ENCODE data around the gene MALL.
"Not testable (repeated sequence)": the region's sequence is repeated elsewhere in the genome, so short reads cannot be mapped to it uniquely, and the experiment has no call there.

Gene MALL

DNA sequence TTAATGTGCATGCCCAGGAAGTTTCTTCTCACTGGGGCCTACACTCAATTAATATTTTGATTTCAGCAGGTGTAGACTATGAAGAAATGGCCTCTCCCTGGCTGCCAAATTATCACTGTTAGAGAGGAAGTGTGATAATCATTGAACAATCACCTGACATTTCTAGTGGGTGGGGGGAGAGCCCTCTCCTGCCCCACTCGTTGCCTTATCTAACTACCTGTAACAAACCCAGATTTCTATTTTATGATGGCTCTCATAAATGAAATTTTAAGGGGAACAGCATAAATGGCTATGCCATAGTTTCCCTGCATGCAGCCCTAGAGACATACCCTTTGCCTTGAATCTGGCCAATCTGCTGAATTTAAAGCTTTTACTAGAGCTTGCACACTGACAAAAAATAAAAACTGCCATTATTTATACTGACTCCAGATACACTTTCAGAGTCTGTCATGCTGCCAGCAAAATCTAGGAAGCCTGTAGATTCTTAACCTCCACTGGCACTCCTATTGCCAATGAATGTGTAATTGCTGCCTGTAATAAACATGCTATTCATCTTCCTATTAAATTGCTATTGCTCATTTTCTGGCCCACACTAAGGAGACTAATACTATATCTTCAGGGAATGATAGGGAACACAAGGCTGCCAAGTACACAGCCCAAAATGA lies 55.8 kb downstream of the MALL start:
- not testable (repeated sequence) for H3K4me3 ChIP-seq (ENCODE audit: control insufficient read depth, low read depth, low read length); DNase-seq (ENCODE audit: low read depth)

DNA sequence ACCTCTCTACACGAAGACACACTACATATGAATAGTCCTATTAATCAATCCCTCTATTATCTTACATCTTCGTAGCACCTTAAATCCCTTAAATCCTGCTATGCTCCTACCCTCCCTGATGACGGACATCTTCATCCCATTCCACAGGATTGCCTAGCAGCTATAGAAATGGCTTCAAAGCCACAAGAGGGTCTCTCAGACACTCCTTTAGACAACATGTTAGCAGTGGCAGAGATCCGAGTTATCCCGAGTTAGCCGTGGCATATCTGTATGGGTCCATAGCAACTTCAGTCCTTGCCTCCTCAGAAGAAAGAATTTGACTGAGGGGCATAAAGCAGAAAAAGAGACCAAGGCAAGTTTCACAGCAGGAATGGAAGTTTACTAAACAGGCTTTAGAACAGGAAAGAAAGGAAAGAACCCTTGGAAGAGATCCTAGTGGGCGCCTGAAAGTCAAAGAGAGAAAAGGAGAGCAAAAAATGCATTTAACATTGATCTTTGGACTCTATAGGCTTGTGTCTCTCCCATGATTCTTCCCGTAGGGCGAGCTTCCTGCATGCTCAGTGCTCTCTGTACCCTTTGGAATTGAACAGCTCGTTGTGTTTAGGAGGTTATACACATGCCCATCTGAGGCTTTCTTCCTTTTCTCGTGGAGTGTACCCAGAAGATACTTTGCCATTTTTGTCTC lies 56.5 kb downstream of the MALL start:
- DNase-seq (ENCODE audit: low read depth); H3K4me3 ChIP-seq (ENCODE audit: control insufficient read depth, low read depth, low read length): not testable (repeated sequence)

DNA sequence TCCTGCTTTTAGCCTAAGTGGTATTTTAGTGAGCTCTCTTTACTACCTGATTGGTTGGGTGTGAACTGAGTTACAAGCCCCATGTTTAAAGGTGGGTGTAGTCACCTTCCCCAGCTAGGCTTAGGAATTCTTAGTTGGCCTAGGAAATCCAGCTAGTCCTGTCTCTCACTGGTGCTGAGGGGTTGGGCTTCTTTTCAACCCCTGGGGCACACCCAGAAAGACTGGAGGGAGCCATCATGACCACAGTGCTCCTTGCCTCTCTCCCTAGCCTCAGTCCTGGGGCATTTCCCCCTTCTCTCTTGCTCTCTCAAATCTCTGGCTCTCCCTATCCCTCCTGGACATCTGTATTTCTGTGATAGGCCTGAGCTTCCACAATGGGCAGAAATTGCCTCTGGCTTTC lies 57.6 kb downstream of the MALL start:
- not testable (repeated sequence) for DNase-seq (ENCODE audit: low read depth); H3K4me3 ChIP-seq (ENCODE audit: control insufficient read depth, low read depth, low read length)

DNA sequence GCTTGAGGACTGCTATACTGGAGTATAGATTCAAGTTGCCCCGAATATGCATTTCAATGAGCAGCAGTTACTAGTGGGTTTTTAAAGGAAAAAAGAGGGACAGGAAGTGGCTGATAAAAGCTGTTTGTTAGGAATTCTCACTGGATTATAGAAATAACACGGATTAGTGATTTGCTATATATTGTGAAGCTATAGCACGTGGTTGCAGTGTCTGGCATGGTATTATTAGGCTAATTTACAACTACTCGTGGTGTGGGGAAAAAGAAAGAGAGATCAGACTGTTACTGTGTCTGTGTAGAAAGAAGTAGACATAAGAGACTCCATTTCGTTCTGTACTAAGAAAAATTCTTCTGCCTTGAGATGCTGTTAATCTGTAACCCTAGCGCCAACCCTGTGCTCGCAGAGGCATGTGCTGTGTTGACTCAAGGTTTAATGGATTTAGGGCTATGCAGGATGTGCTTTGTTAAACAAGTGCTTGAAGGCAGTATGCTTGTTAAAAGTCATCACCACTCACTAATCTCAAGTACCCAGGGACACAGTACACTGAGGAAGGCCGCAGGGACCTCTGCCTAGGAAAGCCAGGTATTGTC lies 59.7 kb downstream of the MALL start:
- not testable (repeated sequence) for H3K4me3 ChIP-seq (ENCODE audit: control insufficient read depth, low read depth, low read length); DNase-seq (ENCODE audit: low read depth)

DNA sequence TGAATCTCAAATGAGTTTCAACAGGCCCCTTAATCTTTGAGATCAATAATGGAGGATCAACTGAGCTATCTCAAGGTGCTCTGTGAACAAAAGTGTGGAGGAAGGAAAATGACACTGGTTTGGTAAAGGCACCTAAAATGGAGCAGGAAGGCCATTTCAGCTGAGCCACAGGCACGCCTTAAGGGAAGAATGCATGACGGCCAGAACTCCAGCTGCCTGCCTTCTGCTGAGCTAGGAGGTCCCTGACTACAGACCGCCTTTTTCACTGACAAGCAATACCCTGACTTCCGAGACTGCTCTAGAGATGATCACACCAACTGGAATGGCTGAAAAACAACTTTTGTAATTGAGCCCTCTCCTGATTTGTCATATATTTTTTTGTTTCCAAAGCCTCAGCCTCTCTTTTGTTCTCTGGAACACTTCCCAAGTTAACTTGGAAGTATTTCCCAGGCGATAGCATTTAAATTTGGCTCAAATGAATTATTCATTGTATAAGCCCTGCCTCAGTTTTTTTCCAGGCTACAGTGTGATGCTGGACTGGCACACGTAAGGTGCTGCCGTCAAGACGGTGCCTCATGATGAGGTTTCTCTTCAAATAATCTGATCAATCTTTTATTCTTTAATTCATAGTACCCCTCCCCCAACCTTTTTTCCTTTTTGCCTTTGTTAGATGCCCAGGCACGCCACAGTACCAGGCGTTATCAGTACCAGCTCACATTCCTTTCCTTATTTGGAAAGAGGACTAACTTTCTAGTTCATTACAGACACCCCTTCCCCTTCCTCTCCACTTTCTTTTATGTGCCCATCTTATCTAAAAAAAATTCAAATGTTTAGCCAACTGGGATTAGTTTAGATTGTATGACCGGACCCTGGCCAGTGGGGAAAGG lies 60.9 kb downstream of the MALL start:
- DNase-seq (ENCODE audit: low read depth) = peak; percentile 1
- not testable (repeated sequence) for H3K4me3 ChIP-seq (ENCODE audit: control insufficient read depth, low read depth, low read length)

DNA sequence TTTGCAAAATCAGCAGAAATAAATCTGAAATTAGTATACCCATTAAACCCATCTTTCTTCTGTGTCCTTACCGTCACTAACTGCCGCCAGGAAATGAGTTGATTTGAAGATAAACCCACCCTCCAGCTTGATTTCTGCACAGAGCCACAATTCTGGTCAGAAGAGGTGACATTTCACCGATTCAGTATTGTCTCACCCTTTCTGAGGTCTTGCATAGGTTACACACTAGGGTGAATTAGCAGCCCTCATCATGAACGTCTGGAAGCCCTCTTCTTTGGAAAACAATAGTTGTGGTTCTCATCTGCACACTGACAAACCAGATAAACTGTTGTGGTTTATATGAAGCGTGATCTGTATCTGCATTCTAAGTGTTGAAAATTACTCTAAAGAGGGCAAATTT lies 61.9 kb downstream of the MALL start:
- not testable (repeated sequence) for H3K4me3 ChIP-seq (ENCODE audit: control insufficient read depth, low read depth, low read length); DNase-seq (ENCODE audit: low read depth)

DNA sequence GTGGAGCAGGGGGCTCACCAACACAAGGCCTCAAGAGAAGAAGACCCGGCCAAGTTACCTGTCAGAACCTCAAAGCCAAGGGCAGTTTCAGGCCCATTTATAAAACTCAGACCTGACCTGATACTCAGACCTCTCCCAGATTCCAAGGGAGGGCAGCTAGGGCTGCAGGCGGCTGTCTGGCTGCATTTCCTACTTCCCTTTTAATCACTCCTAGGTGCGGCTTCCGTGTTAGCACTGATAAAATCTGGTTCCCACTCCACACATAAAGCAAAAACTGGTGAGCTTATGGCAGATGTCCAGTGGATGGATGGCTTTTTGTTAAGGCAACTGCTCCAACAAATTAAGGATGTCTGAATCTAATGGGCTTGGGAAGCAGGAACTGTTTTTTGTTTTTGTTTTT lies 63.5 kb downstream of the MALL start:
- H3K4me3 ChIP-seq (ENCODE audit: control insufficient read depth, low read depth, low read length); DNase-seq (ENCODE audit: low read depth): not testable (repeated sequence)

DNA sequence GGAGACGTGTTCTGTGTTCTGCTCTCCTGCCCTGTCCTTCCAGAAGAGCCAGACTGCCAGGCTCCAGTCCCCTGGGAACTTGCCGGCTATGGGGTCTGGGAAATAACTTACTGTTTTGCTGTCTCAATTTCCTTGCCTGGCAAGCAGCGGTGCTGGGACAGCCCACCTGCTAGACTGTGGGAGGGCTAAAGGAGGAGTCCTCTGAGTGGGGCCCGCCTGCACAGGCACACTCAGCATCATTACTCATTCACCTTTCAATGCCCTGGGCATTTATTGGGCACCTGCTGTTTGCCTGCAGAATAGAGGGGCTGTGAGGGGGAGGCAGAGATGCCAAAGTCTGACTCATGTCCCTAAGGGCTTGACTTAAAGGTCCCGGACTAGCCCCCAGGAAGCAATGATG lies 65.4 kb downstream of the MALL start:
- not testable (repeated sequence) for DNase-seq (ENCODE audit: low read depth); H3K4me3 ChIP-seq (ENCODE audit: control insufficient read depth, low read depth, low read length)

DNA sequence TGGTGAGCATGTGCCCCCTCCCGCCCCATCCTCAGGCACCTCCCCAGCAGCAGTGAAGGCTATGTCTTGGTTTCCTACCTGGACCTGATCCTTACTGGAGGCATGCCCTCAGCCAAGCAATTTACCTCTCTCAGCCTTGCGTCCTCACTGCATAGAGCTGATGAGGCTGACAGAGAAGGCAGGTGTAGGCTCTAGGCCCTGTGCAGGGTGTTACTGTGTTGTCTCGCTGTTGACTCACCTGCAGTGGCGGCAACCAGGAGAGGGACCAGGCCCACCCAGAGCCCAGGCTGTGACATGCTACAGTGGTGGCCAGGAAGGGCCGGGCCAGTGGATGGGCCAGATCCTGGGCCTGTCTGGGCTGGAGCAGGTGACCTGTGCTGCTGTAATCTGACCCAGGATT lies 65.9 kb downstream of the MALL start:
- not testable (repeated sequence) for H3K4me3 ChIP-seq (ENCODE audit: control insufficient read depth, low read depth, low read length); DNase-seq (ENCODE audit: low read depth)

DNA sequence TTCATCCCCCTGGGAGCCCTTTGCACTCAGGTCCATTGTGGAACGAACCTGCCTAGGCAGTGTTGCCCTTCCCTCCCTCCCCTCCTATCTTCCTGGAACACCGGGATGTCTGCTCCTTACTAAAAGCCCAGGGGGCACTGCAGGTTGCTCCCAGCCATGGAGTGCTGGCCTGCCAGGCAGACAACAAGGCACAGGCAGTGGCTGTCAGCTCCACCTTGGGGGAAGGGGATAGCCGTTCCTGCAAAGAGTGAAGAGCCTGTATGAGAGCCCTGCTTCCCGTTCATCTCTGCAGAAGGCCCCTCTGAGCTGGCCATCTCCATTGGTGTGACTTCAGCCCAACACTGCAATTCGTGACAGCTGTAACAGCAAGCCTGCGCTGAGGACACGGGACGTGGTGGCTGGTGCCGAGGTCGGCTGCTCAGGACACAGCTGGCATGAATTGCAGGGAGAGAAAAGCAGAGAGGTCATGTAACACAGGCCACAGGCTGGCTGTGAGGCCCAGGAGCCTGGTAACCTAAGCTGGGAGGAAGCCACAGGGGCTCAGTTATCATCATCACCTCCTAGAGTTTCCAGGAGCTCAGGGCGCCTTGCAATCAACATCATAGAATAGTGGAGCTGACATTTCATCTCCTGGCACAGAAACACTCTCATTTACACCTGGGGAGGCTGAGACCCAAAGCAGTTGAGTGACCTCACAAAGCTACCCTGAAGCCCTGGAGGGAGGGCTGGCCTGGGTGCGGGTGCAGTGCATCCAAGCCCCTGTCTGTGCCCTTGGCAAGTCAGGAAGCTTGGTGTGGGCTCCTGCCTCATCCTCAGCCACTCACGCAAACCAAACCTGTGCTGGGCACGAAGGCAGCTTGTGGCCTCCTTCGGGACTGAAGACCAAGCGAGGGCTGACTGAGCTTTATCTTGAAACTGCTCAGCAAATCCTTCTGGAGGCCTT lies 67.1 kb downstream of the MALL start:
- not testable (repeated sequence) for H3K4me3 ChIP-seq (ENCODE audit: control insufficient read depth, low read depth, low read length); DNase-seq (ENCODE audit: low read depth)

DNA sequence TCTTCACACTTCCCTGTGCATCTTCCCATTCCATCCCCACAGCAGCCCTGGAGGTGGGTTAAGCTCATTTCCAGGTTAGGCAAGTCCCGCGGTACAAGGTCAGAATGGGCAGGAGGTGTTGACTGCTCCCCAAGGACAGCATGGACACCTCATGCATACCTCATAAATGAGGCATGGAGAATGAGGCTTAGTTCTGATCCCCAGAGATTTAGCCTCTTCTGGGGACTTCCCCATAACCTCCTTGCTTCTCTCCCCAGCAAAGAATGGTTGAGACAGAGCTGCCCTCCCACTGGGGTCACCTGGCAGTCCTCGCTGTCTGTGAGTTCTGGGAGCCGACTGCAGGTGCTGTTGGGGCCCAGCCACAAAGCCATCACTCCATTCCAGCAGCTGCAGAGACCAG lies 68.4 kb downstream of the MALL start:
- DNase-seq (ENCODE audit: low read depth); H3K4me3 ChIP-seq (ENCODE audit: control insufficient read depth, low read depth, low read length): not testable (repeated sequence)

DNA sequence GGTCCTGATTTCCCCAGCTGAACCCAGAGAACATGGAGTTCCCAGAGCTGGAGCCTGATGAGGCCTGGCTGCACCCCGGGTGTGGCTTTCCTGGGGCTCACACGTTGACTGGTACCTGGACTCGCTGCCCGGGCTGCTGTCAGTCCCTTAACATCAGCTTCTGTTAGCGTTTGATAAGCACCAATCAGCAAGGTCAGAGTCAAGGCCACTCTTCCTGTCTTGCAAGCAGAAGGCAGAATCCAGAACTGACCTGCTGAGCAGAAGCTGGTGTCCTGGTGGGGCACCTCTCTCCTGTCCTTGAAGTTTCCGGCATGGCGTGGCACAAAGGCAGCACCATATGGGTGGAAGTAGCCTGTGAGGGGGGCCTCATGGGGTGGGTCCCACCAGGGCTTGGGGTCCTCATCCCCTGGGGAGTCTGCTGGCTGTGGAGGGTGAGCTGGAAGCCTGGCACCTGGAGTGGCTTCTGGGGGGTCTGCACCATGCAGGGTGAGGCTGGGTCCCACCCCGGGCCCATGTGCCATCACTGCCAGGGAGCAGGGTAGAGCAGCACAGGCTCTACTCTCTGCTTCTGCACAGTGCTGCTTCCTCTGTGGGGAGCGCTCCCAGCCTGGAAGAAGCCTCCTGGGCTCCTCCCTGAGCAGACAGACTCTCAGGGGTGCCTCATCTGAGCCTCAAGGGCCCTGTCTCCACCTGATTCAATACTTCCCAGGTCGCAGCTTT lies 73.5 kb downstream of the MALL start:
- not testable (repeated sequence) for H3K4me3 ChIP-seq (ENCODE audit: control insufficient read depth, low read depth, low read length); DNase-seq (ENCODE audit: low read depth)

DNA sequence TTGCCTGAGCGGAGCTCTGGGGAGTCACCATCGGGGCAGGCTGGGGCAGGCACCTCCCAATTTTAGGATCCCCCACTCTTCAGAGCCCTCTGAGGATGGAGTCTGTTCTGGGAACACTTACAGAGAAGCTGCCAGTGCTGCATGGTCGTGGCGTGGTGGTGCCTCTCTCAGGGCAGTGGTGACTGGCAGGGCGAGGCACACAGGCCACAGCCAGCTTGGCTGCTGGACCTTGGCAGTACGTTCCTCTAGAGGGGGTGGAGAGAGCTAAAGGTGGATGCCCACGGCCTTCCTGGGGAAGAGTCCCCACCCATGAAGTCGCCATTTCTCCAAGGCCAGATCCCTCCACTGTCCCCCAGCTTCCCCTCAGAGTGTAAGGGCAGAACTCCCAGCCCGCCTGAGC lies 78.3 kb downstream of the MALL start:
- not testable (repeated sequence) for H3K4me3 ChIP-seq (ENCODE audit: control insufficient read depth, low read depth, low read length); DNase-seq (ENCODE audit: low read depth)

DNA sequence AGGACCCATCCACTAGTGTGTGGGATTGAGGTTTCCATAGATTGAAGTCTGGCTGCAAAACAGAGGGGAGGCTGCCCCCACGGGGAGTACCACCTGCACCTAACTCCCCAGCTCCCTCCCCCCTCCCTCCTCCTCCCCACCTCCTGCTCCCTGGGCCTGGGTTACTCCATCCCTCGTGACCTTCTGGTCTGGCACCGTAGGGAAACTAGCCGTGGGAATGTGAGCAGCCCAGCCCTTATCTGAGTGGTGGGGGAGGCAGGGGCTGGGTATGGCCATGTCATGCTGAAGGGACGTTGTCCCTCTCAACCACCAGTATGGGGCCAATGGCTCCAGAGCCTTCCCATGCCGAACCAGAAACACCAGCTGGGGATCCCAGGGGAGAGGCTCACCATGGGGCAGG lies 80.2 kb downstream of the MALL start:
- H3K4me3 ChIP-seq (ENCODE audit: control insufficient read depth, low read depth, low read length); DNase-seq (ENCODE audit: low read depth): not testable (repeated sequence)

DNA sequence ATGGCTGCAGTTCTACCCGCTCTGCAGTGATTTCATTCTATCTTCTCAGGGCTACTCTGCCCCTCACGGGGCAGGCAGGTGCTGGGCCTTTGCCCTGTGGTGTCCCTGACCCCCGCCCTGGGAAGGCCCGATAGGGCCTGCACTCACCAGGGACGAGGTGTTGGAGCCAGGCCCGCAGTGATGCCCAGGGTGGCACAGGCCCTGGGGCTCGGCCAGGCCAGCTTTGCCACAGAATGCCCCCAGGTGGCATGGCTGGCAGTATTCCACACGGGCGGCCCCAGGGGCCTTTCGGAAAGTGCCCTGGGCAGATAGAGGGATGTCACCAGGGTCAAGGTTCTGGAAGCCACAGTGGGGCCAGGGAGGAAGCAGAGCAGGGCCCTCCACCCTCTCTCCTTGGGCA lies 80.7 kb downstream of the MALL start:
- not testable (repeated sequence) for H3K4me3 ChIP-seq (ENCODE audit: control insufficient read depth, low read depth, low read length); DNase-seq (ENCODE audit: low read depth)
